ENCODE data around the gene CST9.
"Not testable (repeated sequence)": the region's sequence is repeated elsewhere in the genome, so short reads cannot be mapped to it uniquely, and the experiment has no call there.

The CST9 gene

DNA sequence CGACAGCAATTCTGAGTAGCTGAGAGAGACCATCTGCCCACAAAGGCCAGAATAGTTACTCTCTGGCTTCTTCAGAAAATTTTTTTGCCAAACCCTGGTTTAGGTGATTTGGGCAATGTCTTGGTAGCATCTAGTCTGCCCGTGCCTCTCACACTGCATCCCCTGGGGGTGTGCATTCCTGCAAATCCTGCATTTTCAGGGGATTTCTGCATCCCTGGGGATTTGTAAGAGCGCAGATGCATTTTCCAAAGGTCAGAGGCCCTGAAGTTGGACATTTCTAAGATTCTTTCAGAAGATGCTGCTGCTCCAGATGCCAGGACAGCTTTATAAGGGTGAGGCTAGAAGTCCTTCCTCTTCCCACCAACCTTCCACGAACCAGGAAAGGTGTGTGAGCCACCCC, 4.0 kb downstream of the CST9 start:
- no peak overlapping the region for H3K4me3 ChIP-seq (ENCODE audit: low read length)
- no peak for TF ChIP-seq ZNF274 (IDR thresholded peaks at IDR 0.05; ENCODE audit: low read depth, low read length)

DNA sequence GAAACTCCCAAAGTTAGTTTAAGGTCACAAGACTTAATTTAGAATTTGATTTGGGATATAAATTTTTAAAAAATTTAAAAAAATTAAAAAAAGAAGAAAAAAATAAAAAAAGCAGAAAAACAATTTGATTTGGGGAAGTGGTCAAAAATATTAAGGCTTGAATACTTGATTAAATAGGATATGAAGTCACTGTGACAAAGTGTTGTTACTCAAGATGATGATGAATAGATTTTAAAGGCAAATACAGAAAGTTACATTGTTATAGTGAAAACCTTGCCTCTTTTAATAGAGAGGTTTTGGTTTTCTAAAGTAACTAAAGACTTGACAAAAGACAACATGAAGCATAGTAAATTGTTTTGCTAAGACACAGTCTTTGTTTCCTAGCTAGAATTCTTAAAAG, 7.2 kb downstream of the CST9 start:
- no peak overlapping the region for H3K4me3 ChIP-seq (ENCODE audit: low read length)
- no peak for TF ChIP-seq ZNF274 (IDR thresholded peaks at IDR 0.05; ENCODE audit: low read depth, low read length)

- no peak overlapping the region for H3K4me3 ChIP-seq (ENCODE audit: low read length)
- no peak for TF ChIP-seq ZNF274 (IDR thresholded peaks at IDR 0.05; ENCODE audit: low read depth, low read length)
Observed at GRCh38 chr20:23596579-23597250, 9.0 kb downstream of the CST9 start.

- H3K4me3 ChIP-seq (ENCODE audit: low read length): no peak overlapping the region
- no peak for TF ChIP-seq ZNF274 (IDR thresholded peaks at IDR 0.05; ENCODE audit: low read depth, low read length)
Observed at GRCh38 chr20:23595941-23596340, 9.8 kb downstream of the CST9 start.

- TF ChIP-seq ZNF274 (IDR thresholded peaks at IDR 0.05; ENCODE audit: low read depth, low read length): no peak
- H3K4me3 ChIP-seq (ENCODE audit: low read length): no peak overlapping the region; the same call in 1 of the 2 replicates
Observed at GRCh38 chr20:23588434-23589403, 17.0 kb downstream of the CST9 start.

GRCh38 chr20:23587631-23588030, 18.1 kb downstream of the CST9 start:
- H3K4me3 ChIP-seq (ENCODE audit: low read length): no peak overlapping the region
- no peak for TF ChIP-seq ZNF274 (IDR thresholded peaks at IDR 0.05; ENCODE audit: low read depth, low read length)

- H3K4me3 ChIP-seq (ENCODE audit: low read length): no peak overlapping the region
- no peak for TF ChIP-seq ZNF274 (IDR thresholded peaks at IDR 0.05; ENCODE audit: low read depth, low read length)
Observed at GRCh38 chr20:23586735-23587525, 18.8 kb downstream of the CST9 start.

DNA sequence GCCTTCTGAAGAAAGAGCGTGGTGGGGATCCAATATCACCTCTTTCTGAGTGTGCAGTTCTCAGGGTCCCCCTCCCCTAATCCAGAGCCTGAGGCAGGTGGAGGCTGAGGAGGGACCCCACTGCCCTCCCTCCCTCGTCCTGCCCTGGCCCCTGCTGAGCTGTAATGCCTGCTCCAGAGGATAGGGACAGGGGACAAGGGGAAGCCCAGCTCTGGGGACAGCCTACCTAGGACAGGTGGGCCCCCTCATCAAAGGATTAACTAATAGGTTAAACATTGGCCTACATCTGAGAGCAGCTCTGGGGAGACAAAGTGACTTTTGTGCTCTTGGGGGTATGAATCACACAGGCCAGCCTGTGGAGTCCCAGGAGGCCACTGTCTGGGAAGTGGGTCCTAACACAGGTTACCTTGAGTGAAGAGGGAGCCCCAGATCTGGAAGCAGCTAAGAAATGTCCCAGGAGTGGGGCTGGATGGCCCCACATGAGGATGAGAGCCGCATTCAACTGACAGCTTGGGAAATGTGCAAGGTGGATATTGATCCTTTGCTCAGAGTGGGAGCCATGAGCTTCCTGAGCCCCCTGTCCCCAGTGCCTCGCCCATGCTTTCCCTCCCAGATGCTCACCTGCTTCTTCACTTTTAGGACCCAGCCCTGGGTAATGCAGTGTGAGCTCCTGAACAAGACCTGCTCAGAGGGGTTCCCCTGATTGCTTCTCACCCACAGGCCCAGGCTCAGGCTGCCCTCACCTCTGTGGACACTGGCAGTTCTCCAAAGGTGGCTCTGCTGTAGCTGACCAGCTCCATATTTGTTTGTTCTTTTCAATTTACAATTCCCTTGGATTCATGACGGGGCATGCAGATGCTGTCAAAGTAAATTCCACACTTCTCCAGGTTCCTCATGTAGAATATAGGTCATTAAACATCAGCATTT, 19.6 kb downstream of the CST9 start:
- no peak for TF ChIP-seq ZNF274 (IDR thresholded peaks at IDR 0.05; ENCODE audit: low read depth, low read length)
- H3K4me3 ChIP-seq (ENCODE audit: low read length): no peak overlapping the region

DNA sequence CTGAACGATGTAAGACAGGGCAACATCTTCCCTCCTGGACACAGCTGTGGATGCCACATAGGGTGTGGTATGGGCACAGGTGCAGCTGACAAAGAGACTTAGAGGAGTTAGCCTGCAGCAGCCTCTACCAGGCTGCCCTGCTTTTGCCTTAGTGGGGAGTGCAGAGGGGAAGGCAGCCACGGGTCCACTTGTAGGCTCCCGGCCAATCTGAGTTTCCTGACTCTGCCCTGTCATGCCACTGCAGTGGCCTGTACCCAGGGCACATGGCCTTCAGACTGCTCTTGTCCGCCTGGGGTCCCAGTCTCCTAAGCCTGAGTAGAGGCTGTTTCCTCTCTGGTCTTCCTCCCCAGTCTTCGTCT, 20.3 kb downstream of the CST9 start:
- no peak overlapping the region for H3K4me3 ChIP-seq (ENCODE audit: low read length)
- TF ChIP-seq ZNF274 (IDR thresholded peaks at IDR 0.05; ENCODE audit: low read depth, low read length): no peak

GRCh38 chr20:23584434-23585199, 21.1 kb downstream of the CST9 start:
- no peak overlapping the region for H3K4me3 ChIP-seq (ENCODE audit: low read length)
- TF ChIP-seq ZNF274 (IDR thresholded peaks at IDR 0.05; ENCODE audit: low read depth, low read length): no peak

- H3K4me3 ChIP-seq (ENCODE audit: low read length): no peak overlapping the region
- no peak for TF ChIP-seq ZNF274 (IDR thresholded peaks at IDR 0.05; ENCODE audit: low read depth, low read length)
Observed at GRCh38 chr20:23583526-23583925, 22.2 kb downstream of the CST9 start.

- no peak for TF ChIP-seq ZNF274 (IDR thresholded peaks at IDR 0.05; ENCODE audit: low read depth, low read length)
Observed at GRCh38 chr20:23582293-23582692, 23.4 kb downstream of the CST9 start.

DNA sequence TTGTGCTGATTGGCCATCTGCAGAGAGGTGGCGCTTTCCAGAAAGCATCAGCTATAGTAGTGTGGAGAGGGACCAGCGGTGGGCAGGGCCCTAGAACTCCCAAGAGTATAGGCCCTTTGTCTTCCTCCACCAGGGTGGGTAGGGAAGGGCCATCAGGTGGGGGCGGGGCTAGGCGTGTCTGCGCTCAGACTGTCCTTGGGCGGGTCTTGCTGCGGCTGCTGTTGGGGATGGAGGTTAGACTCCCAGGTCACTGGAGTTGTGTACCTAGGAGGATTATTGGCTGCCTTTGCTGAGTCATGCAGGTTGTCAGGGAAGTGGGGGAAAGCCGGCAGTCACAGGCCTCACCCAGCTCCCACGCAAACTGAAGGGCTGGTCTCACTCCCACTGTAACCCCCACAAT, 23.9 kb downstream of the CST9 start:
- H3K4me3 ChIP-seq (ENCODE audit: low read length): not testable (repeated sequence)

More at GRCh38 chr20:23582293-23582692, 23.4 kb downstream of the CST9 start:
- no peak overlapping the region for H3K4me3 ChIP-seq (ENCODE audit: low read length)
